Astrocyte (in vitro differentiated cells and primary cell): ENCODE measurements around the gene IL20. TPM values are rescaled to one million over a fixed set of nuclear protein-coding genes. Genes with fewer than 3 reads are reported as not detected.

Experiments
- DNase-seq: peaks from one replicate; pipeline ENCODE4 v3.0.0-alpha.2; 2010; ENCODE audit warnings: low read depth
- FAIRE-seq: peaks from 2 replicates; lab custom pipeline; 2011; peaks lifted over from hg19 to GRCh38; lab: Jason Lieb, UNC
- H2AFZ ChIP-seq: 2 replicates; pipeline ENCODE4 v1.6.0; 2012; ENCODE audit warnings: low read depth, low read length, inconsistent platforms
- H3K27ac ChIP-seq: 2 replicates; pipeline ENCODE4 v1.5.1; 2011; ENCODE audit warnings: low read depth, low read length, inconsistent platforms
- H3K27me3 ChIP-seq: 2 replicates; pipeline ENCODE4 v1.6.0; 2011; ENCODE audit warnings: low read length, inconsistent platforms; ENCODE audit not compliant: insufficient read depth
- H3K36me3 ChIP-seq: 2 replicates; pipeline ENCODE4 v1.5.1; 2011; ENCODE audit warnings: low read length, inconsistent platforms; ENCODE audit not compliant: insufficient read depth
- H3K4me1 ChIP-seq: 2 replicates; pipeline ENCODE4 v1.5.1; 2011; ENCODE audit warnings: low read length, inconsistent platforms; ENCODE audit not compliant: insufficient read depth
- H3K4me2 ChIP-seq: 2 replicates; pipeline ENCODE4 v1.6.0; 2012; ENCODE audit warnings: low read length, inconsistent platforms
- H3K4me3 ChIP-seq: 2 replicates; pipeline ENCODE4 v1.5.1; 2011; ENCODE audit warnings: low read depth, mild to moderate bottlenecking, low read length, inconsistent platforms; ENCODE audit not compliant: insufficient read depth
- H3K79me2 ChIP-seq: 2 replicates; pipeline ENCODE4 v1.6.0; 2012; ENCODE audit warnings: mild to moderate bottlenecking, low read length, inconsistent platforms; ENCODE audit not compliant: insufficient read depth
- H3K9ac ChIP-seq: 2 replicates; pipeline ENCODE4 v1.6.0; 2012; ENCODE audit warnings: mild to moderate bottlenecking, low read length, inconsistent platforms
- H3K9me3 ChIP-seq: 2 replicates; pipeline ENCODE4 v1.5.1; 2012; ENCODE audit warnings: low read depth, mild to moderate bottlenecking, low read length, inconsistent platforms; ENCODE audit not compliant: insufficient read depth
- H4K20me1 ChIP-seq: 2 replicates; pipeline ENCODE4 v1.6.0; 2012; ENCODE audit warnings: low read length, inconsistent platforms; ENCODE audit not compliant: insufficient read depth
- H3K27ac Mint-ChIP-seq: one replicate; pipeline ENCODE4 v1.8.0; 2021; ENCODE audit warnings: mild to moderate bottlenecking, mixed read lengths; ENCODE audit not compliant: unreplicated experiment
- H3K27me3 Mint-ChIP-seq: one replicate; pipeline ENCODE4 v1.8.0; 2021; ENCODE audit warnings: low read depth, mixed read lengths; ENCODE audit not compliant: unreplicated experiment
- H3K36me3 Mint-ChIP-seq: one replicate; pipeline ENCODE4 v1.8.0; 2021; ENCODE audit warnings: low read depth, mixed read lengths; ENCODE audit not compliant: unreplicated experiment
- H3K4me1 Mint-ChIP-seq: one replicate; pipeline ENCODE4 v1.8.0; 2021; ENCODE audit warnings: low read depth, mixed read lengths; ENCODE audit not compliant: unreplicated experiment
- H3K4me3 Mint-ChIP-seq: one replicate; pipeline ENCODE4 v1.8.0; 2021; ENCODE audit warnings: mild to moderate bottlenecking, moderate library complexity, mixed read lengths; ENCODE audit not compliant: unreplicated experiment
- H3K9me3 Mint-ChIP-seq: one replicate; pipeline ENCODE4 v1.8.0; 2021; ENCODE audit warnings: mild to moderate bottlenecking, mixed read lengths; ENCODE audit not compliant: unreplicated experiment
- CTCF ChIP-seq: IDR thresholded peaks from 2 replicates; pipeline ENCODE4 v1.5.1; 2011; ENCODE audit warnings: low read depth, mild to moderate bottlenecking, inconsistent platforms, low read length, moderate library complexity; ENCODE audit not compliant: insufficient read depth
- EZH2 ChIP-seq: IDR thresholded peaks from 2 replicates; pipeline ENCODE4 v1.6.1; 2012; ENCODE audit warnings: mild to moderate bottlenecking, low read length, inconsistent platforms; ENCODE audit not compliant: insufficient read depth
- total RNA-seq: library from RNA; stranded (reverse); gene quantifications from 2 replicates; pipeline ENCODE4 v1.2.1, GENCODE V29; 2021

The IL20 gene
- total RNA-seq, 1 donor from 2014 or later, result not detected

GRCh38 chr1:206829282-206829681 is 36.1 kb upstream of the IL20 start:
- no peak overlapping the region for H3K27ac Mint-ChIP-seq
- Histone ChIP-seq H2AFZ (no peak overlapping the region), H3K36me3 (no peaks in the 10 kb centered on the region), H3K4me2 (no peak overlapping the region), H3K79me2 (no peaks in the 10 kb centered on the region), H3K9ac (no peak overlapping the region), H4K20me1 (no peaks in the 10 kb centered on the region), H3K27me3 (peaks cover 20% of the 10 kb centered on the region), H3K4me3 (no peak overlapping the region), H3K9me3 (no peaks in the 10 kb centered on the region), H3K4me1 (peaks cover 2% of the 10 kb centered on the region), H3K27ac (no peak overlapping the region)
- H3K4me1 Mint-ChIP-seq, result peaks cover 21% of the 10 kb centered on the region
- H3K9me3 Mint-ChIP-seq, result peaks cover 5% of the 10 kb centered on the region
- H3K36me3 Mint-ChIP-seq, result no peaks in the 10 kb centered on the region
- DNase-seq, result no peak
- no peak overlapping the region for H3K4me3 Mint-ChIP-seq
- TF ChIP-seq EZH2 (no peak), CTCF (no peak)
- no peak for FAIRE-seq
- peaks cover 14% of the 10 kb centered on the region for H3K27me3 Mint-ChIP-seq

GRCh38 chr1:206829875-206830274 is 35.5 kb upstream of the IL20 start:
- H3K4me1 ChIP-seq, result no peaks in the 10 kb centered on the region
- Mint-ChIP-seq H3K9me3 (peaks cover 5% of the 10 kb centered on the region), H3K27ac (no peak overlapping the region), H3K36me3 (no peaks in the 10 kb centered on the region), H3K4me3 (no peak overlapping the region), H3K27me3 (peaks cover 15% of the 10 kb centered on the region), H3K4me1 (peaks cover 24% of the 10 kb centered on the region)
- no peak overlapping the region for H3K9ac ChIP-seq
- no peaks in the 10 kb centered on the region for H4K20me1 ChIP-seq
- no peak overlapping the region for H3K4me2 ChIP-seq
- no peak overlapping the region for H3K27ac ChIP-seq
- no peak overlapping the region for H2AFZ ChIP-seq
- H3K9me3 ChIP-seq, result no peaks in the 10 kb centered on the region
- TF ChIP-seq CTCF, result no peak
- TF ChIP-seq EZH2, result no peak
- FAIRE-seq (no peak), DNase-seq (no peak)
- H3K79me2 ChIP-seq, result no peaks in the 10 kb centered on the region
- no peak overlapping the region for H3K4me3 ChIP-seq
- peaks cover 21% of the 10 kb centered on the region for H3K27me3 ChIP-seq
- H3K36me3 ChIP-seq, result no peaks in the 10 kb centered on the region

GRCh38 chr1:206831650-206832049 is 33.8 kb upstream of the IL20 start:
- Histone ChIP-seq H3K4me2 (no peak overlapping the region), H2AFZ (no peak overlapping the region), H3K4me3 (no peak overlapping the region), H3K36me3 (no peaks in the 10 kb centered on the region), H4K20me1 (no peaks in the 10 kb centered on the region), H3K9me3 (no peaks in the 10 kb centered on the region), H3K9ac (no peak overlapping the region), H3K27me3 (peaks cover 28% of the 10 kb centered on the region), H3K79me2 (no peaks in the 10 kb centered on the region), H3K4me1 (no peaks in the 10 kb centered on the region), H3K27ac (no peak overlapping the region)
- TF ChIP-seq CTCF (no peak), EZH2 (no peak)
- FAIRE-seq (no peak), DNase-seq (no peak)
- no peak overlapping the region for H3K27ac Mint-ChIP-seq
- H3K9me3 Mint-ChIP-seq, result peaks cover 5% of the 10 kb centered on the region
- peaks cover 23% of the 10 kb centered on the region for H3K4me1 Mint-ChIP-seq
- H3K36me3 Mint-ChIP-seq, result no peaks in the 10 kb centered on the region
- peaks cover 15% of the 10 kb centered on the region for H3K27me3 Mint-ChIP-seq
- H3K4me3 Mint-ChIP-seq, result no peak overlapping the region
